HG02759 (cell line): ENCODE data around the gene MFAP4.
"Not testable (repeated sequence)": the region's sequence is repeated elsewhere in the genome, so short reads cannot be mapped to it uniquely, and the experiment has no call there.

Source experiments
- ATAC-seq: cut with Tn5 transposase; IDR thresholded peaks from one replicate; pipeline ENCODE4 v1.9.1; 2021; ENCODE audit warnings: mild to moderate bottlenecking, moderate library complexity; ENCODE audit not compliant: unreplicated experiment

MFAP4 gene

GRCh38 chr17:19359151-19359550 is 27.8 kb downstream of the MFAP4 start:
- ATAC-seq, result no peak

GRCh38 chr17:19357761-19358160 is 29.2 kb downstream of the MFAP4 start:
- no peak for ATAC-seq

- ATAC-seq, result no peak
Measured at GRCh38 chr17:19357351-19357750, 29.6 kb downstream of the MFAP4 start.

GRCh38 chr17:19354748-19355147 is 32.2 kb downstream of the MFAP4 start:
- ATAC-seq, result no peak

- not testable (repeated sequence) for ATAC-seq
Measured at GRCh38 chr17:19353401-19353800, 33.6 kb downstream of the MFAP4 start.

- no peak for ATAC-seq
Measured at GRCh38 chr17:19348806-19349205, 38.2 kb downstream of the MFAP4 start.

- ATAC-seq, result no peak
Measured at GRCh38 chr17:19348081-19348650, 38.8 kb downstream of the MFAP4 start.

- ATAC-seq, result no peak
Measured at GRCh38 chr17:19347323-19348080, 39.5 kb downstream of the MFAP4 start.

- ATAC-seq, result no peak
Measured at GRCh38 chr17:19346351-19347255, 40.4 kb downstream of the MFAP4 start.

GRCh38 chr17:19345486-19346350 is 41.3 kb downstream of the MFAP4 start:
- ATAC-seq, result no peak

- no peak for ATAC-seq
Measured at GRCh38 chr17:19345067-19345460, 41.9 kb downstream of the MFAP4 start.

- ATAC-seq, result no peak
Measured at GRCh38 chr17:19344311-19345066, 42.5 kb downstream of the MFAP4 start.

GRCh38 chr17:19343671-19344151 is 43.3 kb downstream of the MFAP4 start:
- no peak for ATAC-seq

GRCh38 chr17:19343256-19343630 is 43.7 kb downstream of the MFAP4 start:
- ATAC-seq, result no peak

GRCh38 chr17:19342611-19343255 is 44.3 kb downstream of the MFAP4 start:
- ATAC-seq, result no peak

- no peak for ATAC-seq
Measured at GRCh38 chr17:19341641-19342610, 45.1 kb downstream of the MFAP4 start.

- no peak for ATAC-seq
Measured at GRCh38 chr17:19341211-19341631, 45.8 kb downstream of the MFAP4 start.

- no peak for ATAC-seq
Measured at GRCh38 chr17:19339341-19339815, 47.6 kb downstream of the MFAP4 start.
